GM12865 (cell line): ENCODE results near the gene PDE7B.

ENCODE experiments used
- DNase-seq: peaks from one replicate; pipeline ENCODE4 v3.0.0; 2010; ENCODE audit warnings: low read depth
- H3K4me3 ChIP-seq: 2 replicates; pipeline ENCODE4 v1.5.1; 2011; ENCODE audit warnings: mild to moderate bottlenecking, low read depth, low read length, control low read depth
- CTCF ChIP-seq: IDR thresholded peaks from 2 replicates; pipeline ENCODE4 v1.5.1; 2011; ENCODE audit warnings: low read length, control low read depth, low read depth, inconsistent platforms; ENCODE audit not compliant: insufficient read depth; ENCODE audit errors: missing control alignments

The PDE7B gene

GRCh38 chr6:136037876-136038460, 186.5 kb downstream of the PDE7B start:
- no peak overlapping the region for H3K4me3 ChIP-seq
- no peak for TF ChIP-seq CTCF
- no peak for DNase-seq

GRCh38 chr6:136038531-136038930, 187.0 kb downstream of the PDE7B start:
- no peak overlapping the region for H3K4me3 ChIP-seq
- DNase-seq: no peak
- TF ChIP-seq CTCF: no peak

- no peak overlapping the region for H3K4me3 ChIP-seq
- no peak for DNase-seq
- no peak for TF ChIP-seq CTCF
Measured at GRCh38 chr6:136039185-136039584, 187.7 kb downstream of the PDE7B start.

- no peak for DNase-seq
- TF ChIP-seq CTCF: no peak
- no peak overlapping the region for H3K4me3 ChIP-seq
Measured at GRCh38 chr6:136050475-136050874, 199.0 kb downstream of the PDE7B start.

- DNase-seq: no peak
- no peak overlapping the region for H3K4me3 ChIP-seq
- no peak for TF ChIP-seq CTCF
Measured at GRCh38 chr6:136051140-136051775, 199.8 kb downstream of the PDE7B start.

DNA sequence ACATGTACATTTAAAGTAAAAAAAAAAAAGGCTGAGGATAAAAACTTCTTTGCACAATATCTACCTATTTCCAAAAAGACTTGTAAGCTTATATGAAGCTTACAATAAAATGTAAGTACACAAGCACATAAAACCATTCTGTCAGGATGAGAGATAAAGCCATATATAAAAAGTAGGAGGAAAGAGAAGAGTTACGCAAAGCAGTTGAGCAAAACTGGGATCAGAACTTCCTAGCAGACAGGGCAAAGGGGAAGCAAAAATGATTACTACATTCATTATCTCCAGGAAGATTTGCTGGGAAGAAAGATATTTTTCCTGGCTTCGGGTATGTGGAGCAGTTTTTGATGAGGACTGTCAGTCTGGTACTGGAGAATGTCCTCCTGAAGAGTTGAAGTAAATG, 200.5 kb downstream of the PDE7B start:
- no peak for TF ChIP-seq CTCF
- no peak for DNase-seq
- no peak overlapping the region for H3K4me3 ChIP-seq

DNA sequence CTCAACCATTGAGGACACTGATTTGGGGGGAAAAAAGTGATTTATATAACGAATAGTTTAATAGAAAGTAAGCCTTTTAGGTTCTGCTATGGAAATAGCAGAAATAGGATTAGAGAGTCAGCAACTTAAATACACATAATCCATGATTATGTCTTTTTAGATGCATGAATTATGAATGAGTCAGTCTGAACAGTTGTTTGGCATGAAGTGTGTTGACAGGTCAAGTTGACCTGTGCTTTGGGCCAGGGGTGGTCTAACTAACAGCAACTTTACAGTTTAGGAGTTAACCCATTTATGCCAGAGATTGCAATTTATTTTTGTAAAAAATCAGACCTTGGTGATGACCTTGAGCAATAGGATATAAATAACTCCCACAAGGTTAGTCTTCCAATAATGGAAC, 207.4 kb downstream of the PDE7B start:
- H3K4me3 ChIP-seq: no peak overlapping the region
- TF ChIP-seq CTCF: no peak
- DNase-seq: no peak
